Astrocyte (in vitro differentiated cells and primary cell): ENCODE measurements around the gene ADGRA1. TPM values are rescaled to one million over a fixed set of nuclear protein-coding genes. Genes with fewer than 3 reads are reported as not detected.

Experiments
- DNase-seq: peaks from one replicate; pipeline ENCODE4 v3.0.0-alpha.2; 2010; ENCODE audit warnings: low read depth
- FAIRE-seq: peaks from 2 replicates; lab custom pipeline; 2011; peaks lifted over from hg19 to GRCh38; lab: Jason Lieb, UNC
- H2AFZ ChIP-seq: 2 replicates; pipeline ENCODE4 v1.6.0; 2012; ENCODE audit warnings: low read depth, low read length, inconsistent platforms
- H3K27ac ChIP-seq: 2 replicates; pipeline ENCODE4 v1.5.1; 2011; ENCODE audit warnings: low read depth, low read length, inconsistent platforms
- H3K27me3 ChIP-seq: 2 replicates; pipeline ENCODE4 v1.6.0; 2011; ENCODE audit warnings: low read length, inconsistent platforms; ENCODE audit not compliant: insufficient read depth
- H3K36me3 ChIP-seq: 2 replicates; pipeline ENCODE4 v1.5.1; 2011; ENCODE audit warnings: low read length, inconsistent platforms; ENCODE audit not compliant: insufficient read depth
- H3K4me1 ChIP-seq: 2 replicates; pipeline ENCODE4 v1.5.1; 2011; ENCODE audit warnings: low read length, inconsistent platforms; ENCODE audit not compliant: insufficient read depth
- H3K4me2 ChIP-seq: 2 replicates; pipeline ENCODE4 v1.6.0; 2012; ENCODE audit warnings: low read length, inconsistent platforms
- H3K4me3 ChIP-seq: 2 replicates; pipeline ENCODE4 v1.5.1; 2011; ENCODE audit warnings: low read depth, mild to moderate bottlenecking, low read length, inconsistent platforms; ENCODE audit not compliant: insufficient read depth
- H3K79me2 ChIP-seq: 2 replicates; pipeline ENCODE4 v1.6.0; 2012; ENCODE audit warnings: mild to moderate bottlenecking, low read length, inconsistent platforms; ENCODE audit not compliant: insufficient read depth
- H3K9ac ChIP-seq: 2 replicates; pipeline ENCODE4 v1.6.0; 2012; ENCODE audit warnings: mild to moderate bottlenecking, low read length, inconsistent platforms
- H3K9me3 ChIP-seq: 2 replicates; pipeline ENCODE4 v1.5.1; 2012; ENCODE audit warnings: low read depth, mild to moderate bottlenecking, low read length, inconsistent platforms; ENCODE audit not compliant: insufficient read depth
- H4K20me1 ChIP-seq: 2 replicates; pipeline ENCODE4 v1.6.0; 2012; ENCODE audit warnings: low read length, inconsistent platforms; ENCODE audit not compliant: insufficient read depth
- H3K27ac Mint-ChIP-seq: one replicate; pipeline ENCODE4 v1.8.0; 2021; ENCODE audit warnings: mild to moderate bottlenecking, mixed read lengths; ENCODE audit not compliant: unreplicated experiment
- H3K27me3 Mint-ChIP-seq: one replicate; pipeline ENCODE4 v1.8.0; 2021; ENCODE audit warnings: low read depth, mixed read lengths; ENCODE audit not compliant: unreplicated experiment
- H3K36me3 Mint-ChIP-seq: one replicate; pipeline ENCODE4 v1.8.0; 2021; ENCODE audit warnings: low read depth, mixed read lengths; ENCODE audit not compliant: unreplicated experiment
- H3K4me1 Mint-ChIP-seq: one replicate; pipeline ENCODE4 v1.8.0; 2021; ENCODE audit warnings: low read depth, mixed read lengths; ENCODE audit not compliant: unreplicated experiment
- H3K4me3 Mint-ChIP-seq: one replicate; pipeline ENCODE4 v1.8.0; 2021; ENCODE audit warnings: mild to moderate bottlenecking, moderate library complexity, mixed read lengths; ENCODE audit not compliant: unreplicated experiment
- H3K9me3 Mint-ChIP-seq: one replicate; pipeline ENCODE4 v1.8.0; 2021; ENCODE audit warnings: mild to moderate bottlenecking, mixed read lengths; ENCODE audit not compliant: unreplicated experiment
- EZH2 ChIP-seq: IDR thresholded peaks from 2 replicates; pipeline ENCODE4 v1.6.1; 2012; ENCODE audit warnings: mild to moderate bottlenecking, low read length, inconsistent platforms; ENCODE audit not compliant: insufficient read depth
- total RNA-seq: library from RNA; stranded (reverse); gene quantifications from 2 replicates; pipeline ENCODE4 v1.2.1, GENCODE V29; 2021
- TF ChIP-seq, protein P1 (sequence below): IDR thresholded peaks from 2 replicates; pipeline ENCODE4 v1.5.1; 2011; ENCODE audit warnings: low read depth, mild to moderate bottlenecking, inconsistent platforms, low read length, moderate library complexity; ENCODE audit not compliant: insufficient read depth

The ADGRA1 gene
- total RNA-seq, 1 donor from 2014 or later: not detected

DNA sequence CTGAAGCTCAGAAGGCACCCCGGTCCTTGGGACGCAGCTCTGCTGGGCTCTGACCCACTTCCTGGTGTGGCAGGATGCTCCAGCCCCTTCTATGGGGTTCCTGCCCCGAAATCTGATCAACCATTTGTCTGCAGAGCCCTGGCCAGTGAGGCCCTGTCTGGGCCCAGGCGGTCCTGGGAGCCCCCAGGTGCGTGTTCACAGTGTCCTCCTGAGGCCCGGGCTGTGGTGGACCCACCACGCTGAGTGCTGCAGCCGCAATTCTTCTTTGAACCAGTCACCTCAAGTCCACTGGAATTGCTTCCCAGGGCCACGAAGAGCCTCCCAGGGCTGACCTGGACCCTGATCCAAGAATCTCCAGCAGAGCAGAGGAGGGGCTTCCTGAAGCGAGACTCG, 91.4 kb downstream of the ADGRA1 start:
- TF ChIP-seq EZH2: no peak
- TF ChIP-seq, protein P1, sequence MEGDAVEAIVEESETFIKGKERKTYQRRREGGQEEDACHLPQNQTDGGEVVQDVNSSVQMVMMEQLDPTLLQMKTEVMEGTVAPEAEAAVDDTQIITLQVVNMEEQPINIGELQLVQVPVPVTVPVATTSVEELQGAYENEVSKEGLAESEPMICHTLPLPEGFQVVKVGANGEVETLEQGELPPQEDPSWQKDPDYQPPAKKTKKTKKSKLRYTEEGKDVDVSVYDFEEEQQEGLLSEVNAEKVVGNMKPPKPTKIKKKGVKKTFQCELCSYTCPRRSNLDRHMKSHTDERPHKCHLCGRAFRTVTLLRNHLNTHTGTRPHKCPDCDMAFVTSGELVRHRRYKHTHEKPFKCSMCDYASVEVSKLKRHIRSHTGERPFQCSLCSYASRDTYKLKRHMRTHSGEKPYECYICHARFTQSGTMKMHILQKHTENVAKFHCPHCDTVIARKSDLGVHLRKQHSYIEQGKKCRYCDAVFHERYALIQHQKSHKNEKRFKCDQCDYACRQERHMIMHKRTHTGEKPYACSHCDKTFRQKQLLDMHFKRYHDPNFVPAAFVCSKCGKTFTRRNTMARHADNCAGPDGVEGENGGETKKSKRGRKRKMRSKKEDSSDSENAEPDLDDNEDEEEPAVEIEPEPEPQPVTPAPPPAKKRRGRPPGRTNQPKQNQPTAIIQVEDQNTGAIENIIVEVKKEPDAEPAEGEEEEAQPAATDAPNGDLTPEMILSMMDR: no peak
- no peaks in the 10 kb centered on the region for H3K4me1 Mint-ChIP-seq
- DNase-seq (no peak), FAIRE-seq (no peak)
- H3K27ac ChIP-seq: no peak overlapping the region
- no peak overlapping the region for H3K4me3 Mint-ChIP-seq
- no peak overlapping the region for H3K4me2 ChIP-seq
- no peak overlapping the region for H2AFZ ChIP-seq
- no peak overlapping the region for H3K9ac ChIP-seq
- H3K9me3 ChIP-seq: peaks cover 17% of the 10 kb centered on the region
- H3K79me2 ChIP-seq: no peaks in the 10 kb centered on the region
- H3K36me3 Mint-ChIP-seq: peaks cover 2% of the 10 kb centered on the region
- peaks cover 23% of the 10 kb centered on the region for H3K27me3 Mint-ChIP-seq
- no peaks in the 10 kb centered on the region for H3K27me3 ChIP-seq
- no peaks in the 10 kb centered on the region for H3K4me1 ChIP-seq
- no peaks in the 10 kb centered on the region for H4K20me1 ChIP-seq
- H3K9me3 Mint-ChIP-seq: peaks cover 3% of the 10 kb centered on the region
- peak overlapping the region; percentile 41 for H3K27ac Mint-ChIP-seq
- no peaks in the 10 kb centered on the region for H3K36me3 ChIP-seq
- no peak overlapping the region for H3K4me3 ChIP-seq

DNA sequence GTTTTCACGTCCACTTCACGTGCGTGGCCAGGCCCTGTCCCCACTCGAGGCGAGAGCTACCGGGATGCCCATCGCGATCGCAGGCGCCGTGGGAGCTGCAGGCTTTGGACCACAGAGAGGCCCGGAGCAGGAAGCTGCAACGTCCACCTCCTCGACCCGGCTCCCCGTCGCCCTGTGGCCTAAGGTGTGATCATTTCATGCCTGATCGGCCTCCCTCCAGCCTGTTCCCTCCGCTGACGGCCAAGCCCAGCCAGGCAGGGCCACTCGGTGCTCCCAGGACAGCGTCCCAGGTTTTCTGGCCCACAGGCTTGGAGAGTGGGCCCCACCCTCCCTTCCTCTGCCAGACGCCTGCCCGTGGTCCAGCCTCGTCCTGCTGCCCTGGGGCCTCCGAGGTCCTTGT, 91.9 kb downstream of the ADGRA1 start:
- peaks cover 4% of the 10 kb centered on the region for H3K36me3 Mint-ChIP-seq
- Histone ChIP-seq H3K36me3 (no peaks in the 10 kb centered on the region), H3K27ac (no peak overlapping the region), H2AFZ (no peak overlapping the region), H3K9ac (no peak overlapping the region), H4K20me1 (no peaks in the 10 kb centered on the region), H3K79me2 (no peaks in the 10 kb centered on the region), H3K4me1 (no peaks in the 10 kb centered on the region), H3K27me3 (no peaks in the 10 kb centered on the region), H3K4me2 (no peak overlapping the region), H3K9me3 (peaks cover 17% of the 10 kb centered on the region), H3K4me3 (no peak overlapping the region)
- H3K9me3 Mint-ChIP-seq: peaks cover 3% of the 10 kb centered on the region
- FAIRE-seq (no peak), DNase-seq (no peak)
- H3K4me1 Mint-ChIP-seq: no peaks in the 10 kb centered on the region
- no peak for TF ChIP-seq EZH2
- TF ChIP-seq, protein P1: no peak
- H3K4me3 Mint-ChIP-seq: no peak overlapping the region
- H3K27ac Mint-ChIP-seq: no peak overlapping the region
- peaks cover 24% of the 10 kb centered on the region for H3K27me3 Mint-ChIP-seq

DNA sequence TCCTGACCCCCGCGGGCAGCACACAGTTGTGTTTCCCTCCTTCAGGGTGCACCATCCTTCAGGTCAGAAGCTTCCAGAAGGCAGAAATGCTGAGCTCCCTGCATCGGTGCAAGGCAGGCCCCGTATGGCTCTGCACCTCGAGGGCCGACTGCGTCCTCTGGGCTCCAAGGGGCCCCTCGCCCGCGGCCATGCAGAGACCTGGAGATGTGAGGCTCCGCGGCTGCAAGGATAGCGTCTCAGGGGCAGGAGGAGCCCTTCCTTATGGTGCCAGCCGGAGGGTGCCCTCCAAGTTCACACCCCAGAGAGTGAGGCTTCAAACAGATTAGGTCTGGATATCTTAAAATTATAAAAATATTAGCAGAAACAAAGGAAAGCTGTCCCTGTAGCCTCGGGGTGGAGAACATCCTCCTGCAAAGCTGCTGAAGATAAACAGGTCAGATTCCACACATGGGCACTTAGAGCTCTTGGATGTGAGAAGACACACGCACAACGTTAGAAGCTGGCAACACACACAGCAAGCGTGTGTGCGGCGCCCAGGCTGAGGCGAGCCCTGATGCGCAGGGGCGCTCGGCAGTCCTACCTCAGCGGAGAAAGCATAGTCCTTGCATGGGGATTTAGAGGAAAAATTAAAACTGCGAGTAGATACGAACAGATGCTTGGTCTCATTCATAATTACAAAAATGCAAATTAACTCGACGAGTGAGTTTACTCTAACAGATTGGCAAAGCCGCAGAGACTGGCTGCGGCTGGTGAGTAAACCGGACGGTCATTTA, 92.7 kb downstream of the ADGRA1 start:
- H3K4me1 ChIP-seq: no peaks in the 10 kb centered on the region
- FAIRE-seq (no peak), DNase-seq (no peak)
- Mint-ChIP-seq H3K4me1 (no peaks in the 10 kb centered on the region), H3K27me3 (peaks cover 23% of the 10 kb centered on the region), H3K4me3 (peak overlapping the region; percentile 57), H3K27ac (no peak overlapping the region), H3K9me3 (peaks cover 3% of the 10 kb centered on the region), H3K36me3 (peaks cover 4% of the 10 kb centered on the region)
- H2AFZ ChIP-seq: no peak overlapping the region
- H3K9ac ChIP-seq: no peak overlapping the region
- no peaks in the 10 kb centered on the region for H3K36me3 ChIP-seq
- TF ChIP-seq EZH2: no peak
- peaks cover 14% of the 10 kb centered on the region for H3K9me3 ChIP-seq
- no peak overlapping the region for H3K4me3 ChIP-seq
- H3K27ac ChIP-seq: no peak overlapping the region
- H3K4me2 ChIP-seq: no peak overlapping the region
- no peaks in the 10 kb centered on the region for H4K20me1 ChIP-seq
- no peaks in the 10 kb centered on the region for H3K79me2 ChIP-seq
- H3K27me3 ChIP-seq: no peaks in the 10 kb centered on the region
